ENCODE data around the gene EGR4. TPM values are rescaled to one million over a fixed set of nuclear protein-coding genes. Genes with fewer than 3 reads are reported as not detected.
A peak's percentile ranks its signal among the peaks of the same experiment; 100 is the strongest.

The EGR4 gene
- total and polyA plus RNA-seq, 8 donors: 0.09 to 0.94 (median 0.18) TPM; not detected in 3

DNA sequence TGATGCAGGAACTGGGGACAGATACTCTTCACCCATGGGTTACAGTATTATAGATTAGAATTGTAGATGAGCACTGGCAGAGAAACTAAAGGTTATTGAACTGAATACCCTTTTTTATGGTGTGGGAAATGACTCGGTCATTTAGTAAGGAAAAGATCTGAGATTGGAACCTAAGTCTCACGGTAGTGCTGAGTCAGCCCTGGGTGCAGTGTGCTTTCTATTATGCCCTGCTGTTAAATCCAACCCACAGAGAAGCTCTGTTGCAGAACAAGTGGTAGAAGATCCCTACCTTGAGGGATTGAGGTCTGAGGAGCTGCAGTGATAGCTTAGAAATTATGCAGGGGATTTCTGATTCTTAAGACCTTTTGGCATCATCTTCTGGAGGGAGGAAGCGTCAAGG is 46.5 kb downstream of the EGR4 start:
- 77 to 78% methylated on average over 3 of the region's 3 CpGs for WGBS, 2 donors
- intact Hi-C loops (cut with DNase I): no loop called here
- TF ChIP-seq, protein P1, sequence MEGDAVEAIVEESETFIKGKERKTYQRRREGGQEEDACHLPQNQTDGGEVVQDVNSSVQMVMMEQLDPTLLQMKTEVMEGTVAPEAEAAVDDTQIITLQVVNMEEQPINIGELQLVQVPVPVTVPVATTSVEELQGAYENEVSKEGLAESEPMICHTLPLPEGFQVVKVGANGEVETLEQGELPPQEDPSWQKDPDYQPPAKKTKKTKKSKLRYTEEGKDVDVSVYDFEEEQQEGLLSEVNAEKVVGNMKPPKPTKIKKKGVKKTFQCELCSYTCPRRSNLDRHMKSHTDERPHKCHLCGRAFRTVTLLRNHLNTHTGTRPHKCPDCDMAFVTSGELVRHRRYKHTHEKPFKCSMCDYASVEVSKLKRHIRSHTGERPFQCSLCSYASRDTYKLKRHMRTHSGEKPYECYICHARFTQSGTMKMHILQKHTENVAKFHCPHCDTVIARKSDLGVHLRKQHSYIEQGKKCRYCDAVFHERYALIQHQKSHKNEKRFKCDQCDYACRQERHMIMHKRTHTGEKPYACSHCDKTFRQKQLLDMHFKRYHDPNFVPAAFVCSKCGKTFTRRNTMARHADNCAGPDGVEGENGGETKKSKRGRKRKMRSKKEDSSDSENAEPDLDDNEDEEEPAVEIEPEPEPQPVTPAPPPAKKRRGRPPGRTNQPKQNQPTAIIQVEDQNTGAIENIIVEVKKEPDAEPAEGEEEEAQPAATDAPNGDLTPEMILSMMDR (IDR thresholded peaks at IDR 0.05): no peak

DNA sequence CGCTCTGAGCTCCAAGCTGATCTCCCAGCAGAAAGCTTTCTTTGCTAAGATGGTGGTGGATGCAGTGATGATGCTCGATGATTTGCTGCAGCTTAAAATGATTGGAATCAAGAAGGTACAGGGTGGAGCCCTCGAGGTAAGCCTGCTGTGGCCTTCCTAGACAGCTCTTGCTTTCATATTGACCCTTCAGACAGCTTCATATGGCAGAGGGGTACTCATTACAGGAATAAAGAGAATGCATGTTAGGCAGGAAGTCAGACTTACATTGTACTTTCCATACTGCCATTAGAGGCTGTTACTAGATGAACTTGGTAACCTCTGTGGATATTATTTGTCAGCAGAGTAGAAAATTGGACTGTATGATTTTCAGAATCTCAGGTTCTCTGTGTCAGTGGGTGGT is 48.8 kb downstream of the EGR4 start:
- H3K36me3 ChIP-seq: peaks cover 10 to 58% (median 34%) of the 10 kb centered on the region in 3 donors
- TF ChIP-seq, protein P1 (IDR thresholded peaks at IDR 0.05): no peak
- ATAC-seq (no peak), FAIRE-seq (no peak), DNase-seq (no peak)
- intact Hi-C loops (cut with DNase I): no loop called here
- no peaks in the 10 kb centered on the region for H3K27me3 ChIP-seq
- no peaks in the 10 kb centered on the region for H3K9me3 ChIP-seq
- 90 to 92% methylated on average over 3 of the region's 3 CpGs for WGBS, 2 donors
- H3K27ac ChIP-seq: no peak overlapping the region
- H3K4me3 ChIP-seq: no peak overlapping the region
- no peaks in the 10 kb centered on the region for H3K4me1 ChIP-seq

More for the DNA sequence above, 46.5 kb downstream of the EGR4 start:
- DNase-seq (no peak), FAIRE-seq (no peak), ATAC-seq (no peak)
- Histone ChIP-seq H3K4me3 (no peak overlapping the region), H3K27ac (no peak overlapping the region), H3K4me1 (peaks cover 0 to 5% (median 0%) of the 10 kb centered on the region in 3 donors), H3K36me3 (peaks cover 10 to 67% (median 45%) of the 10 kb centered on the region in 3 donors), H3K9me3 (no peaks in the 10 kb centered on the region), H3K27me3 (no peaks in the 10 kb centered on the region)

DNA sequence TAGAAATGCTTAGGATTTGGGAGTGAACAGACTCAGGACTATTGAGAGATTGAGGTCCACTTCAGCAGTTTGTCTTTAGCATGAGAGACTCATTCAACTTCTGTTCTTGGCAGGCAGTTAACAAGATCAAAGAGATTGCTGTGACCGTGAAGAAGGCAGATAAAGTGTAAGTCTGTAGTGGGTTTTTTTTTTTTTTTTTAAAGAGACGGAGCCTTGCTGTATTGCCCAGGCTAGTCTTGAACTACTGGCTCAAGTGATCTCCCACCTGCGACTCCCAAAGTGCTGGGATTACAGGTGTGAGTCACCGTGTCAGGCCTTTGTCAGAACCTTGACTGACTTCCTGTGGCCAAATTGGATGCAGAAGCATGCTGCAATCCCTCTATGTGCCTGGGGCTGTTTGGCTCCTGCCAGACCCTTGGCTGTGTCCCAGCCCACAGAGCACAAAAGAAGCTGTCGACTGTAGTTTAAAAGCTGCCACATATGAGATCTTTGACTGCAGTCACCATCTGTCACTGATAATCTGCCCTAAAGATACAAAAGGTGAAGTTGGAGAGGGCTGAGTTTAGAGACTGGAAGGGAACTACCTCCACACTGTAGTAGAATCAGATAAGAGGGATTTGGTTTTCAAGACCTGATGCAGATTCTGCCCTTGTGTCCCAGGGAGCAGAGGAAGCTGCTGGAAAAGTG is 49.3 kb downstream of the EGR4 start:
- Histone ChIP-seq H3K27ac (no peak overlapping the region), H3K36me3 (peaks cover 7 to 52% (median 33%) of the 10 kb centered on the region in 3 donors), H3K9me3 (no peaks in the 10 kb centered on the region), H3K27me3 (no peaks in the 10 kb centered on the region), H3K4me3 (no peak overlapping the region), H3K4me1 (no peaks in the 10 kb centered on the region)
- WGBS, 2 donors: 36 to 39% methylated on average over 5 of the region's 5 CpGs
- TF ChIP-seq, protein P1 (IDR thresholded peaks at IDR 0.05): no peak
- peak in 2 of 4 donors; percentile 25 to 26 for ATAC-seq
- peak in 1 of 6 donors; percentile 46 for DNase-seq
- intact Hi-C loops (cut with DNase I): no loop called here
- no peak for FAIRE-seq

Other genes starting within 250 kb of the EGR4 start
- 1 to 10 TPM; 2.6 to 8.4 (median 4.8) TPM for gene SFXN5, start 221.8 kb downstream of the EGR4 start, total RNA-seq
- gene SFXN5, start 221.8 kb downstream of the EGR4 start, polyA plus RNA-seq: 1 to 10 TPM; 5.3 to 7.0 TPM
- 10 to 100 TPM; 13.4 to 17.6 (median 16.2) TPM for gene RAB11FIP5, start 180.6 kb downstream of the EGR4 start, total RNA-seq
- 10 to 100 TPM; 10.1 to 12.4 TPM for gene RAB11FIP5, start 180.6 kb downstream of the EGR4 start, polyA plus RNA-seq
- gene NOTO, start 91.0 kb downstream of the EGR4 start, total RNA-seq: not detected
- gene NOTO, start 91.0 kb downstream of the EGR4 start, polyA plus RNA-seq: not detected
- gene SMYD5, start 79.3 kb downstream of the EGR4 start, total RNA-seq: 10 to 100 TPM in 4 of 6 donors, 1 to 10 TPM in 2; 8.7 to 13.7 (median 11.5) TPM
- 10 to 100 TPM; 17.0 to 19.6 TPM for gene SMYD5, start 79.3 kb downstream of the EGR4 start, polyA plus RNA-seq
- gene PRADC1, start 60.3 kb downstream of the EGR4 start, total RNA-seq: 10 to 100 TPM; 10.5 to 16.7 (median 13.2) TPM
- gene PRADC1, start 60.3 kb downstream of the EGR4 start, polyA plus RNA-seq: 10 to 100 TPM; 19.1 to 20.9 TPM
- gene CCT7, start 59.2 kb downstream of the EGR4 start, total RNA-seq: 100 to 1,000 TPM in 4 of 6 donors, 10 to 100 TPM in 2; 91.8 to 141 (median 118) TPM
- gene CCT7, start 59.2 kb downstream of the EGR4 start, polyA plus RNA-seq: 10 to 100 TPM; 72.7 to 92.2 TPM
- gene FBXO41, start 9.1 kb downstream of the EGR4 start, total RNA-seq: 1 to 10 TPM; 2.2 to 4.0 (median 3.0) TPM
- gene FBXO41, start 9.1 kb downstream of the EGR4 start, polyA plus RNA-seq: 1 to 10 TPM; 4.9 to 6.9 TPM
- gene ALMS1, start 92.3 kb upstream of the EGR4 start, total RNA-seq: 10 to 100 TPM; 12.0 to 19.8 (median 14.3) TPM
- gene ALMS1, start 92.3 kb upstream of the EGR4 start, polyA plus RNA-seq: 1 to 10 TPM; 7.8 to 8.5 TPM

Data from pancreas (tissue), 10 donors.